Fibroblast of the aortic adventitia (primary cell): ENCODE data around the gene NBAS. TPM values are rescaled to one million over a fixed set of nuclear protein-coding genes. Genes with fewer than 3 reads are reported as not detected.

Experiments used
- DNase-seq: peaks from one replicate; pipeline ENCODE4 v3.0.0-alpha.2; 2010; ENCODE audit warnings: low read depth
- H3K4me3 ChIP-seq: 2 replicates; pipeline ENCODE4 v1.5.1; 2011; ENCODE audit warnings: low read depth, mild to moderate bottlenecking, control low read depth, low read length, moderate library complexity
- total RNA-seq: library from RNA; depleted of rRNA; stranded (reverse); fragments of >200 nt; gene quantifications from 2 replicates; pipeline ENCODE4 v1.2.3, GENCODE V29; 2012; ENCODE audit warnings: low replicate concordance
- TF ChIP-seq, protein P1 (sequence below): IDR thresholded peaks from 2 replicates; pipeline ENCODE4 v1.5.1; 2011; ENCODE audit warnings: mild to moderate bottlenecking, low read length, control low read depth, inconsistent platforms; ENCODE audit not compliant: insufficient read depth

NBAS gene
- total RNA-seq, 1 donor, result 76.0 TPM

DNA sequence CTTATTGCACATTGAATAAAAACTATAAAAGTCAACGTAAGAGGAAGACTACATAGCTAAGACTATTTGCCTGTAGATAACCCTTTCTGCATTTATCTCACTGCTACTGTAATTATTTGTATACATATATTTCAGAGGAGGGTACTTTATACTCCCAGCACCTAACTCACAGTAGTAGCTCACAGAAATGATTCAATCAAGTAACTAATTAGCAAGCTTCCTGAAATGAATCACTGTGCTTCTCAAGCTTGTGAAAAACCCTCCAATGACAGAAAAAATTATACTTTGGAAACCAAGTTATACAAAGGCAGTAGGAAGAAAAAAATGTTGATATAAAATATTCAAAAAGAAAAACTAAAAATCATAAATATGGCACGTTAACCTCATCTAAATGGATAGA is 124.9 kb downstream of the NBAS start:
- H3K4me3 ChIP-seq, result no peak overlapping the region
- no peak for DNase-seq
- TF ChIP-seq, protein P1, sequence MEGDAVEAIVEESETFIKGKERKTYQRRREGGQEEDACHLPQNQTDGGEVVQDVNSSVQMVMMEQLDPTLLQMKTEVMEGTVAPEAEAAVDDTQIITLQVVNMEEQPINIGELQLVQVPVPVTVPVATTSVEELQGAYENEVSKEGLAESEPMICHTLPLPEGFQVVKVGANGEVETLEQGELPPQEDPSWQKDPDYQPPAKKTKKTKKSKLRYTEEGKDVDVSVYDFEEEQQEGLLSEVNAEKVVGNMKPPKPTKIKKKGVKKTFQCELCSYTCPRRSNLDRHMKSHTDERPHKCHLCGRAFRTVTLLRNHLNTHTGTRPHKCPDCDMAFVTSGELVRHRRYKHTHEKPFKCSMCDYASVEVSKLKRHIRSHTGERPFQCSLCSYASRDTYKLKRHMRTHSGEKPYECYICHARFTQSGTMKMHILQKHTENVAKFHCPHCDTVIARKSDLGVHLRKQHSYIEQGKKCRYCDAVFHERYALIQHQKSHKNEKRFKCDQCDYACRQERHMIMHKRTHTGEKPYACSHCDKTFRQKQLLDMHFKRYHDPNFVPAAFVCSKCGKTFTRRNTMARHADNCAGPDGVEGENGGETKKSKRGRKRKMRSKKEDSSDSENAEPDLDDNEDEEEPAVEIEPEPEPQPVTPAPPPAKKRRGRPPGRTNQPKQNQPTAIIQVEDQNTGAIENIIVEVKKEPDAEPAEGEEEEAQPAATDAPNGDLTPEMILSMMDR, result no peak

- H3K4me3 ChIP-seq, result no peak overlapping the region
- TF ChIP-seq, protein P1, result no peak
- DNase-seq, result no peak
Observed at GRCh38 chr2:15435474-15435873, 125.7 kb downstream of the NBAS start.

DNA sequence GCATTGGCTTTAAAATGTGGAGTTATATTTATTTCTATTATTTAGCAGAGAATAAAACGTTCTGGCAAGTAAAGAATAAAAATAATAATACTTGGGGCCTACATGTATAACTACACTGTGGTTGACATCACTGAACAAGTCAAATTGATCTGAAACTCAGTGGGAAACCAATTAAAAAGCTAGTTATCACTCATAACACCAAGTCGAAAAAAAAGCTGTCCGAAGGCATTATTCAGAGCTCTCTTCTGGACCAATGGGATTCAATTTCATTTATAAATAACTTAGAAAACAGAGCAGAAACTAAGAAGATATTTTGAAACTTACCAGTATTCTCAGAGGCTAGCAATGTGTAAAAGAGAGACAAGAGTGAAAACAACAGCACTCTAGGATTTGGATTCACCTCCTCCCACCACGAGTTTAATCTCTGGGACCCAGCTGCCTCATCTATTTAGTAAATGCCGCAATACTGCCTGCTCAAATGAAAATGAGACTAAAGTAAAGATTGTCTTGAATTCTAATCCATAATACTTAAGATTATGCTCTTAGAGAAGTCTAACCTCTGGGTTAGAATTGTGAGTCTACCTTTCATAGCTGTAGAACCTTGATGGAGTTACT is 128.4 kb downstream of the NBAS start:
- no peak overlapping the region for H3K4me3 ChIP-seq
- no peak for DNase-seq
- TF ChIP-seq, protein P1, result no peak

- TF ChIP-seq, protein P1, result no peak
- no peak for DNase-seq
- no peak overlapping the region for H3K4me3 ChIP-seq
Observed at GRCh38 chr2:15429032-15429431, 132.1 kb downstream of the NBAS start.

DNA sequence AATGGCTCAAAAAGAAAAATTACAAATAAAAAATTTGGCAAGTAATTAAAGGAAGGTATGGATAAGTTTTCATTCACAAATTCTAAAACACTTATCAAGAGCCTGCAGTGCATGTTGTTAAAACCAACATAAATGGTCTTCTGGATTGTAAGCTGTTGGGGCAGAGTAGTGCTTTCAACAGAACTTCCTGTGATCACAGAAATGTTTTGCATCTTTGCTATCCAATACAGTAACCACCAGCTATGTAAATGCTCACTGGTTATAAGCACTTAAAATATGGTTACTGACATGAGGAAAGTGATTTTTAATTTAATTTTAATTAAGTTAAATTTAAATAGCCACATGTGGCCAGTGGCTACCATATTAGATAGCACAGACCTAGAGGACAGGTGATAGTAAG is 133.1 kb downstream of the NBAS start:
- TF ChIP-seq, protein P1, result no peak

GRCh38 chr2:15426606-15427005 is 134.5 kb downstream of the NBAS start:
- TF ChIP-seq, protein P1, result no peak
- DNase-seq, result no peak

More for the DNA sequence above, 133.1 kb downstream of the NBAS start:
- no peak overlapping the region for H3K4me3 ChIP-seq
- no peak for DNase-seq

GRCh38 chr2:15425712-15426111 is 135.4 kb downstream of the NBAS start:
- DNase-seq, result no peak
- TF ChIP-seq, protein P1, result no peak
- H3K4me3 ChIP-seq, result no peak overlapping the region

More at GRCh38 chr2:15426606-15427005, 134.5 kb downstream of the NBAS start:
- no peak overlapping the region for H3K4me3 ChIP-seq
